OCI-LY7 (cell line): ENCODE data around the gene ST6GALNAC6. TPM values are rescaled to one million over a fixed set of nuclear protein-coding genes. Genes with fewer than 3 reads are reported as not detected.

Source experiments
- BruUV-seq: library from RNA; stranded (reverse); fragments of 400-500 nt; replicated peaks from 2 replicates; lab custom pipeline; 2021; lab: Mats Ljungman, UMichigan
- CTCF ChIA-PET: fragments of 300-600 bp; sonication (Branson Sonifier 250); formaldehyde crosslinking; loops from one replicate; lab custom pipeline; 2022; ENCODE audit warnings: antibody characterized with exemption; ENCODE audit not compliant: unreplicated experiment; lab: Charles Lee
- POLR2A ChIA-PET: fragments of 300-600 bp; sonication (Branson Sonifier 250); formaldehyde crosslinking; loops from one replicate; lab custom pipeline; 2022; ENCODE audit warnings: antibody characterized with exemption; lab: Charles Lee
- DNase-seq: peaks from one replicate; pipeline ENCODE4 v3.0.0-alpha.2; 2015; ENCODE audit warnings: low spot score
- H2AFZ ChIP-seq: fragments of 200-600 bp; sonication (generic), shearing (Covaris generic); 2 replicates; pipeline ENCODE4 v1.6.1; 2014; ENCODE audit warnings: mild to moderate bottlenecking, antibody characterized with exemption, low read length, moderate library complexity
- H3K27ac ChIP-seq: fragments of 200-600 bp; sonication (generic); 2 replicates; pipeline ENCODE4 v1.5.1; 2014; ENCODE audit warnings: mixed run types, low read depth, mild to moderate bottlenecking, moderate library complexity, low read length, inconsistent platforms; ENCODE audit not compliant: poor library complexity, severe bottlenecking
- H3K36me3 ChIP-seq: fragments of 200-600 bp; sonication (generic); 2 replicates; pipeline ENCODE4 v1.6.1; 2014; ENCODE audit warnings: mild to moderate bottlenecking, antibody characterized with exemption, low read length, moderate library complexity, mixed read lengths; ENCODE audit not compliant: insufficient read depth
- H3K4me1 ChIP-seq: fragments of 200-600 bp; sonication (generic); 2 replicates; pipeline ENCODE4 v1.5.1; 2014; ENCODE audit warnings: mild to moderate bottlenecking, low read length; ENCODE audit not compliant: insufficient read depth, poor library complexity, severe bottlenecking
- H3K4me2 ChIP-seq: fragments of 200-600 bp; sonication (generic); 2 replicates; pipeline ENCODE4 v1.6.1; 2014; ENCODE audit warnings: mild to moderate bottlenecking, low read length
- H3K4me3 ChIP-seq: fragments of 200-600 bp; sonication (generic); 2 replicates; pipeline ENCODE4 v1.5.1; 2014; ENCODE audit warnings: mild to moderate bottlenecking, low read depth, low read length; ENCODE audit not compliant: poor library complexity, severe bottlenecking
- H3K79me2 ChIP-seq: fragments of 200-600 bp; sonication (generic); 2 replicates; pipeline ENCODE4 v1.6.1; 2016; ENCODE audit warnings: low read depth, mild to moderate bottlenecking, low read length, moderate library complexity, mixed read lengths; ENCODE audit not compliant: insufficient read depth
- H3K9me2 ChIP-seq: fragments of 200-600 bp; sonication (generic); 2 replicates; pipeline ENCODE4 v1.6.1; 2016; ENCODE audit warnings: mild to moderate bottlenecking, low read length, mixed read lengths; ENCODE audit not compliant: insufficient read depth
- H3K9me3 ChIP-seq: fragments of 200-600 bp; sonication (generic); 2 replicates; pipeline ENCODE4 v1.6.1; 2014; ENCODE audit warnings: mild to moderate bottlenecking, mixed run types, low read length, mixed read lengths
- H4K20me1 ChIP-seq: fragments of 200-600 bp; sonication (generic); 2 replicates; pipeline ENCODE4 v1.6.1; 2014; ENCODE audit warnings: mild to moderate bottlenecking, antibody characterized with exemption, low read length, moderate library complexity, mixed read lengths; ENCODE audit not compliant: insufficient read depth
- CTCF ChIP-seq: fragments of 200-600 bp; sonication (generic); conservative IDR thresholded peaks from 2 replicates; pipeline ENCODE4 v1.5.1; 2014; ENCODE audit warnings: mild to moderate bottlenecking, antibody characterized with exemption, low read length, moderate library complexity, mixed read lengths
- EZH2phosphoT487 ChIP-seq: fragments of 200-600 bp; sonication (generic); IDR thresholded peaks from 2 replicates; pipeline ENCODE4 v1.6.1; 2018; ENCODE audit warnings: low read depth, borderline replicate concordance, mild to moderate bottlenecking, mixed run types, antibody characterized with exemption, low read length, moderate library complexity, mixed read lengths
- intact Hi-C: fragments of 100-400 bp; cut with micrococcal nuclease; formaldehyde crosslinking; loops from one replicate; pipeline ENCODE4 v1.10.0; 2022; ENCODE audit not compliant: unreplicated experiment
- total RNA-seq, 2 experiments: library from RNA; depleted of rRNA in 1 of 2; stranded (reverse); fragments of >200 nt in 1 of 2; shearing (Covaris generic) in 1 of 2; gene quantifications; 2 replicates each; pipeline ENCODE4 v1.2.3, GENCODE V29; 2014 to 2022

The ST6GALNAC6 gene
- total RNA-seq, 2 experiments from 2014 or later, result 43.7 to 51.3 TPM

DNA sequence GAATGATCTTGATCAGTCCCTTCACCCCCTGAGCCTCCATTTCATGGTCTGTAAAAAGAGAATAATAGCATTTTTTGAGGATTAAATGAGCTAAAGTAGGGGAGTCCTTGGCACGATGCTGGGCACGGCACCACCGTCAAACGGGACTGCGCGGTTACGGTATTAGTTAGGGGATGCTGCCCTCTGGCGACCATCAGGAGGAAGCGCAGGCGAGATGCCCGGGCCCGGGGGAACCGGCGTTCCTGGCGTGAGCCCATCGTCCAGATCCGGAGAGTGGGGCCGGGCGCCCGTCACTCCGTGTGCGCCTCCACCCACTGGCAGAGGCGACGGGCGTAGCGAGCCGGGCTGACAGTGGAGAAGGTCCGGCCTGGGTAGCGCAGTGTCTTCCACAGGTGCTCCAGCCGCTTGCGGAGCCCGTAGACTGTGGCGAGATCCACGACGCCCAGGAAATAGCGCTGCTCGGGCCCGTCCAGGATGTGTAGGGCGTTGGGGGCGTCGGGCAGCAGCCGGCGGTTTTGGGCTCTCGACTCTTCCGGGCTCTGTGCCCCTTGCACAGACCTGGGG is 22.2 kb upstream of the ST6GALNAC6 start:
- DNase-seq, result peak; percentile 71
- POLR2A ChIA-PET, result interaction anchor here (0.6 to 1.0 kb wide), 3 partner anchors 59 to 341 kb away, joined by 3 read pairs; partner anchors contain the start of genes EEIG1 and TOR2A
- no TSS peak for BruUV-seq
- intact Hi-C loops, result loop anchor here (2.0 to 10.0 kb wide), 2 partner anchors 187 to 417 kb away; partner anchors contain the start of gene TOR2A
- no peaks in the 10 kb centered on the region for H3K9me3 ChIP-seq
- no peak overlapping the region for H3K27ac ChIP-seq
- H4K20me1 ChIP-seq, result no peaks in the 10 kb centered on the region
- no peak for TF ChIP-seq EZH2phosphoT487
- peak; percentile 86 for TF ChIP-seq CTCF
- H3K9me2 ChIP-seq, result no peaks in the 10 kb centered on the region
- H3K4me2 ChIP-seq, result peak overlapping the region; percentile 43
- H2AFZ ChIP-seq, result no peak overlapping the region
- CTCF ChIA-PET, result interaction anchor here (0.5 to 1.4 kb wide), 4 partner anchors 11 to 129 kb away, joined by 3 to 4 read pairs (median 4); no protein-coding TSS in a partner anchor
- peaks cover 1% of the 10 kb centered on the region; the same call in 1 of the 2 replicates for H3K79me2 ChIP-seq
- 0 out of 2 replicates have a peak, but pooled peaks cover 1% of the 10 kb centered on the region for H3K36me3 ChIP-seq
- H3K4me3 ChIP-seq, result no peak overlapping the region
- peaks cover 34% of the 10 kb centered on the region for H3K4me1 ChIP-seq

DNA sequence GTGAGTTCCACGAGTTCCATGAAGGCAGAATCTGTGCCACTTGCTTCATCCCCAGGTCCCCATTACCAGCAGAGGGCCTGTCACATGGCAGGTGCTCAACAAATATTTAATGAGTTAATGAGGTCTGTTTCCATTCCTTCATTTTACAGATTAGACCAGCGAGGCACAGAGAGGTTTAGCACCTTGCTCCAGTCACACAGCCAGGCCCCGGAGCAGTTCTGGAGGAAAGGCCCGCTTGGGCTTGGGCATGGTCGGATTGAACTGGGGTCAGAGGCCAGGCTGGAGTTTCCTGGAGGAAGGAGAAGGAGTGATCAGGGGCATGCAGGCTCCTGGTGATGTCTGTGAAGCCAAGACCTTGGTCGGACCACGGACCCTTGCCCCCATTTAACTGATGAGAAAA is 21.4 kb upstream of the ST6GALNAC6 start:
- no peak for TF ChIP-seq EZH2phosphoT487
- TF ChIP-seq CTCF, result 0 out of 2 replicates have a peak, but pooled peaks have one; percentile 11
- no peak overlapping the region for H3K27ac ChIP-seq
- H3K36me3 ChIP-seq, result peaks cover 8% of the 10 kb centered on the region; the same call in 1 of the 2 replicates
- ChIA-PET POLR2A (interaction anchor here (0.6 kb wide), 1 partner anchor 340 kb away, joined by 3 read pairs; no protein-coding TSS in a partner anchor), CTCF (interaction anchor here (0.5 to 1.4 kb wide), 3 partner anchors 10 to 39 kb away, joined by 3 to 5 read pairs (median 4); no protein-coding TSS in a partner anchor)
- no peak for DNase-seq
- no TSS peak for BruUV-seq
- no peaks in the 10 kb centered on the region for H4K20me1 ChIP-seq
- H3K4me2 ChIP-seq, result no peak overlapping the region
- no peaks in the 10 kb centered on the region for H3K9me3 ChIP-seq
- H3K9me2 ChIP-seq, result no peaks in the 10 kb centered on the region
- H3K79me2 ChIP-seq, result peaks cover 9% of the 10 kb centered on the region; the same call in 1 of the 2 replicates
- H2AFZ ChIP-seq, result no peak overlapping the region
- intact Hi-C loops, result loop anchor here (2.0 to 10.0 kb wide), 2 partner anchors 186 to 416 kb away; partner anchors contain the start of gene TOR2A
- H3K4me3 ChIP-seq, result no peak overlapping the region
- peaks cover 33% of the 10 kb centered on the region for H3K4me1 ChIP-seq
